ENCODE results near the gene GPR37L1. TPM values are rescaled to one million over a fixed set of nuclear protein-coding genes. Genes with fewer than 3 reads are reported as not detected.
"Not testable (repeated sequence)": the region's sequence is repeated elsewhere in the genome, so short reads cannot be mapped to it uniquely, and the experiment has no call there.

Gene GPR37L1
- total RNA-seq, 1 donor from 2014 or later: 0.41 TPM

GRCh38 chr1:202154766-202155477, 32.2 kb downstream of the GPR37L1 start:
- peak; percentile 77 for DNase-seq

GRCh38 chr1:202155478-202156021, 32.8 kb downstream of the GPR37L1 start:
- DNase-seq: peak; percentile 39

- no peak for DNase-seq
These were observed 33.9 kb downstream of the GPR37L1 start for GRCh38 chr1:202156590-202156989.

GRCh38 chr1:202157945-202158344, 35.2 kb downstream of the GPR37L1 start:
- no peak for DNase-seq

DNA sequence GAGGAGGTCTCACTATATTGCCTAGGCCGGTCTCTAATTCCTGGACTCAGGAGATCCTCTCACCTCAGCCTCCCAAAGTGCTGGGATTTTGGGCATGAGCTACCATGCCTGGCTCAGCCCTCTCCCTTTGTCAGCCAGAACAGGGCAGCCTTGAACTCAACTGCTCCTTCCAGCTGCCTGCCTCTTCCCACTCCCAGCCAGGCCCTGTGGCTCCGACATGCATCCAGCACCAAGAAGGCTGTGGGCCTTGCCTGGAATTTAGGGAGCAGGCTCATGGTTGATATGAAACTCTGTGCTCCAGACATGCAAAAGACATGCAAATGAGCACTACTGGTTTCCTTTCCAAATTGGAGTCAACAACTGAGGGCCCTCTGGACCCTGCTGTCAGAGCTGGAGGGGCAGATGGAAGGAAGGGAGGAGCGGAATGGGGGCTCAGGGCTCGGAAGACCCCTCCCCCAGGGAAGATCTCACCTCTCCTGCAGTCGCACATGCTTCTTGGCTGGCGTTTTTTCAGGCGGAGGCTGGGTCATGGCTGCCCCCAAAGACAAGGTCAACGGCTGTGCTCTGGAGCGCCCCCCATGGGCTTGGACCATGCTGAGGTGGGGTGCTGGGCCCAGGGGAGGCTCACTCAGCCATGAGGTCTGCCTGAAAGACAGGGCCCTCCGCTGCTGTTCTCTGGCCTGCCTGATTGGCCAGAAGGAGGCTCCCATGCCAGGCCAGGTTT, 36.3 kb downstream of the GPR37L1 start:
- no peak for DNase-seq

GRCh38 chr1:202159534-202160371, 37.0 kb downstream of the GPR37L1 start:
- DNase-seq: no peak

DNA sequence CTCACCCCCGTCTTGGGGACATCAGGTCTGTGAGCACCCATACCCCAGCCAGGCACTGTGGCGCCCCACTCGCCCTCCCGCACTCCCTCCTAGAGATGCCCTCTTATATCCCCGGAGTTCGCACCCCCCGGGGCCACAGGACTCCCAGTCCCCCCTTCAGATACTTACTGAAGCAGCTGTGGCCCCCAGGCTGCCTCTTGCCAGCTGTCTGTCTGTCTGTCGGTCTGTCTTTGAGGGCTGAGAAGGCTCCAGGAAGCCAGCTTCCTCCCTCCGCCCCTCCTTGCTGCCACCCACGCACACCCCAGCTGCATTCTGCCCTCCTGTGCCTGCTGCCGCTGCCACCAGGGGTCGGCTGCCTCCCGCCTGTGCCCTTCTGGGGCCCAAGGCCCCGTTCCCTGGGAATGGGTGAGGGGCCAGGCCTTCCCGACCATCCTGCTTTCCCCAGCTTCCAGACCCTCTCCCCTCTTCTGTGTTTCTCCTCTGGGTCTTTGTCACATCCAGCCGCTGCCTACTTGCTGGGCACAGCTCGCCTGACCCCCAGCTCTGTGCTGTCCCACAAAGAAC, 37.7 kb downstream of the GPR37L1 start, which contains the start of gene PTPN7:
Gene PTPN7, minus strand, starts transcription at position 226 of the 564 bp plus-strand sequence. CDS start 1,200 bp downstream, outside the sequence.
- DNase-seq: no peak

- DNase-seq: no peak
These were observed 38.7 kb downstream of the GPR37L1 start for GRCh38 chr1:202161151-202162046.

GRCh38 chr1:202162047-202162417, 39.3 kb downstream of the GPR37L1 start:
- no peak for DNase-seq

- DNase-seq: no peak
These were observed 39.9 kb downstream of the GPR37L1 start for GRCh38 chr1:202162418-202163280.

DNA sequence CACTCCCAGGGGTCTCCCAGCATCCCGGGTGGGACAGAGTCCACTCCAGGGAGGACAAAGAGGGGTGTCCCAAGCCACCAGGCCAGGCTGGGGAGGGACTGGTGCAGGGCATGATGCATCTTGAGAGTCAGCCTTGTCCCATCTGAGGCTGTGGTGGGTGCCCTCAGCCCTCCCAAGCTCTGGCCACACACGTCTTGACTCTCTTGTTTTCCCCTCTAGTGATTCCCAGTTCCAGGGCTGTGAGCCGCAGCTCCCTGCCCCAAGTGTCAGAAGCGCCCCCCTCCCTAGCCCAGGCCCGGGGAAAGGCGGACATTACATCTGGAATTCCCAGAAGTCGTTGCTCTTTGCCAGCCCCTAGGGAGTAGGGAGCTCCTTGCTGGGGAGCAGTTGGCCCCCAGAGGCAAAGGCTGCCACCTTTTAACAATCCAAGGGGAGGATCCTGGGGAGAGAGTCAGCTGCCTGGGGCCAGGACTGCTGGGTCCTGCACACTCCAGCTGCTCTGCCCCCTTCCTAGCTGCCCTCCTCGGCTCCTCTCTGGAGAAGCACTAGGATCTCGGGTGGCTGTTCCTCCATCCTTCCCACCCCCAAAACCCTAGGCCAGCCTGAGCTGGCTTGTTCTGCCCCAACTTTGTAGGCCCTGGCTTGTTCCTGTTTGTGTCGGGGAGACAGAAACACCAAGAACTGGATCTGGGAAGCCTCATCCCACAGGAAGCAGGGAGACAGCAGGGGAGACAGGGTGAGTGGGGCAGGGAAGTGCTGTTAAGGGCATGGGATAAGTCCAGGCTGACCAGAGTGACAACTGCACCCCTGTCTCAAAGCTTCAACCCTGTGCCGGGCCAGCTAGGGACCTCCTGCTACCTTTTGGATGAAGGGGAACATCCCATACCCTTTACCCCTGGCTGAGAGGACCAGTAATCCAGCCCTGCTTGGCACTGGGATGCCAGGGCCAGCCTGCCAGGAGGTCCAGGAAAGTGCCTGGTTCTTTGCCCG, 40.9 kb downstream of the GPR37L1 start:
- no peak for DNase-seq

DNA sequence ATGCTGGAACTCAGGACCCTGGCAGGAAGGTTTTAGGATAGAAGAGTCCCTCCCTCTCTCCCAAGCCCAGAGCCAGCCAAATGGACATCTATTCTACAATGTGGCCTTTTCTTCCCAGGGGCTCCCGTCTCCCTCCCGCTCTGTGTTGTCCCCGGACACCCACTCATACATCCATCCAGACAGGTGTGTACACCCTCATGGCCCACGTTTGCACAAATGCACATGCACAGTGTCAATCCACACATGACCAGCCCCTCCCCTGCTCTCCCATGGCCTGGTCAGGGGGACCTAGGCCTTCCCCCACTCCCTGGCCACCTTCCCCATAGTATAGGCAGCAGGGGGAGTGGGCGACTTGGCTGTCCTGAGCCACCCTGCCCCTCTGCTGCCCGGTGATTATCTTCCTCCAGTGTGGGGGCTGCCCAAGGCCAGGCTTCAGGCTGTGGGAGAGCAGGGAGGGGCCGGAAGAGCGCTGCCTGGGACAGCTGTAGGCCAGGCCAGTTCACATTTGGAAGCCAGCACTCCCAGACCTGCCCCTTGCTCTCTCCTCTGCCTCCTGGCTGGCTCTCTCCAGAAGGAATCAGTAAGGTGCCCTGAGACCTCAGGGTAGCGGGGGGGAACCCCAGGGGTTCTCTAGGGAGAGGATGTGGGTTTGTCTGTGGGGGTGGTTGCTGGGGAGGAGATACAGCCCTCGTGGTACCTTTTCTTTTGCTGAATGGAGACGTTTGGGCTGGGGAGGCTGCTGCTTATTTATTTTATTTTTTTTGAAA, 41.7 kb downstream of the GPR37L1 start:
- DNase-seq: no peak

GRCh38 chr1:202165267-202165941, 42.7 kb downstream of the GPR37L1 start:
- peak; percentile 87 for DNase-seq

GRCh38 chr1:202165942-202166843, 43.5 kb downstream of the GPR37L1 start:
- no peak for DNase-seq

DNA sequence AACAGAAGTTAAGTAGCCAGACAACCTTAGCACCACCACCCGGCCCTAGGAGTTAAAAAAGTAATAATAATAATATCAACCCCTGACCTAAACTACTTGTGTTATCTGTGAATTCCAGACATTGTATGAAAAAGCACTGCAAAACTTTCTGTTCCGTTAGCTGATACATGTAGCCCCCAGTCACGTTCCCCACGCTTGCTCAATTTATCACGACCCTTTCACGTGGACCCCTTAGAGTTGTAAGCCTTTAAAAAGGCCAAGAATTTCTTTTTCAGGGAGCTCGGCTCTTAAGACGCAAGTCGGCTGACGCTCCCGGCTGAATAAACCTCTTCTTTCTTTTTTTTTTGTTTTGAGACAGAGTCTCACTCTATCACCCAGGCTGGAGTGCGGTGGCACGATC, 44.3 kb downstream of the GPR37L1 start:
- DNase-seq: not testable (repeated sequence)
